ENCODE data around the gene ATG7.

GRCh38 chr3:11444404-11444803 is 172.2 kb downstream of the ATG7 start:
- TF ChIP-seq, protein P1, sequence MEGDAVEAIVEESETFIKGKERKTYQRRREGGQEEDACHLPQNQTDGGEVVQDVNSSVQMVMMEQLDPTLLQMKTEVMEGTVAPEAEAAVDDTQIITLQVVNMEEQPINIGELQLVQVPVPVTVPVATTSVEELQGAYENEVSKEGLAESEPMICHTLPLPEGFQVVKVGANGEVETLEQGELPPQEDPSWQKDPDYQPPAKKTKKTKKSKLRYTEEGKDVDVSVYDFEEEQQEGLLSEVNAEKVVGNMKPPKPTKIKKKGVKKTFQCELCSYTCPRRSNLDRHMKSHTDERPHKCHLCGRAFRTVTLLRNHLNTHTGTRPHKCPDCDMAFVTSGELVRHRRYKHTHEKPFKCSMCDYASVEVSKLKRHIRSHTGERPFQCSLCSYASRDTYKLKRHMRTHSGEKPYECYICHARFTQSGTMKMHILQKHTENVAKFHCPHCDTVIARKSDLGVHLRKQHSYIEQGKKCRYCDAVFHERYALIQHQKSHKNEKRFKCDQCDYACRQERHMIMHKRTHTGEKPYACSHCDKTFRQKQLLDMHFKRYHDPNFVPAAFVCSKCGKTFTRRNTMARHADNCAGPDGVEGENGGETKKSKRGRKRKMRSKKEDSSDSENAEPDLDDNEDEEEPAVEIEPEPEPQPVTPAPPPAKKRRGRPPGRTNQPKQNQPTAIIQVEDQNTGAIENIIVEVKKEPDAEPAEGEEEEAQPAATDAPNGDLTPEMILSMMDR (IDR thresholded peaks at IDR 0.05), result no peak
- TF ChIP-seq POLR2A (IDR thresholded peaks at IDR 0.05), result no peak

Measured in thyroid gland (tissue), 4 donors.